NCI-H2227 (cell line): Measurements from ENCODE around the gene R3HDM4.

ENCODE experiments used
- DNase-seq: peaks from one replicate; lab custom pipeline; 2025; ENCODE audit not compliant: unreplicated experiment; lab: John Stamatoyannopoulos, UW

Gene R3HDM4

GRCh38 chr19:917323-918151, 4.5 kb upstream of the R3HDM4 start, which contains the start of gene KISS1R:
KISS1R (plus strand) TSS chr19:917333; CDS start chr19:917503, 170 bp downstream.
- DNase-seq: peak; percentile 66

GRCh38 chr19:916645-917322, 3.8 kb upstream of the R3HDM4 start:
- peak; percentile 53 for DNase-seq

GRCh38 chr19:912181-913079, 589 bp downstream of the R3HDM4 start:
- DNase-seq: no peak

GRCh38 chr19:911197-912033, 1.6 kb downstream of the R3HDM4 start:
- DNase-seq: no peak

GRCh38 chr19:907183-907853, 5.7 kb downstream of the R3HDM4 start:
- DNase-seq: no peak

GRCh38 chr19:906480-906879, 6.5 kb downstream of the R3HDM4 start:
- no peak for DNase-seq

- no peak for DNase-seq
Observed at GRCh38 chr19:904545-904944, 8.5 kb downstream of the R3HDM4 start.

- peak; percentile 71 for DNase-seq
Observed at GRCh38 chr19:903266-903797, 9.7 kb downstream of the R3HDM4 start.

GRCh38 chr19:902446-903226, 10.4 kb downstream of the R3HDM4 start:
- DNase-seq: no peak

- no peak for DNase-seq
Observed at GRCh38 chr19:902093-902370, 11.0 kb downstream of the R3HDM4 start.

GRCh38 chr19:901216-902092, 11.6 kb downstream of the R3HDM4 start:
- no peak for DNase-seq

GRCh38 chr19:900302-901111, 12.5 kb downstream of the R3HDM4 start:
- DNase-seq: no peak

GRCh38 chr19:900043-900301, 13.0 kb downstream of the R3HDM4 start:
- DNase-seq: no peak

- DNase-seq: no peak
Observed at GRCh38 chr19:899336-900042, 13.5 kb downstream of the R3HDM4 start.

GRCh38 chr19:898663-899062, 14.4 kb downstream of the R3HDM4 start:
- peak; percentile 81 for DNase-seq

- DNase-seq: no peak
Observed at GRCh38 chr19:897442-898039, 15.5 kb downstream of the R3HDM4 start.

- no peak for DNase-seq
Observed at GRCh38 chr19:896999-897398, 16.0 kb downstream of the R3HDM4 start.
